ENCODE results near the gene TRNT1. TPM values are rescaled to one million over a fixed set of nuclear protein-coding genes. Genes with fewer than 3 reads are reported as not detected.

The TRNT1 gene
- total and polyA plus RNA-seq, 2 donors (not counting 1 experiment from before 2014, with no cell fraction given) = 14.9 to 27.7 TPM

- TF ChIP-seq, protein P1, sequence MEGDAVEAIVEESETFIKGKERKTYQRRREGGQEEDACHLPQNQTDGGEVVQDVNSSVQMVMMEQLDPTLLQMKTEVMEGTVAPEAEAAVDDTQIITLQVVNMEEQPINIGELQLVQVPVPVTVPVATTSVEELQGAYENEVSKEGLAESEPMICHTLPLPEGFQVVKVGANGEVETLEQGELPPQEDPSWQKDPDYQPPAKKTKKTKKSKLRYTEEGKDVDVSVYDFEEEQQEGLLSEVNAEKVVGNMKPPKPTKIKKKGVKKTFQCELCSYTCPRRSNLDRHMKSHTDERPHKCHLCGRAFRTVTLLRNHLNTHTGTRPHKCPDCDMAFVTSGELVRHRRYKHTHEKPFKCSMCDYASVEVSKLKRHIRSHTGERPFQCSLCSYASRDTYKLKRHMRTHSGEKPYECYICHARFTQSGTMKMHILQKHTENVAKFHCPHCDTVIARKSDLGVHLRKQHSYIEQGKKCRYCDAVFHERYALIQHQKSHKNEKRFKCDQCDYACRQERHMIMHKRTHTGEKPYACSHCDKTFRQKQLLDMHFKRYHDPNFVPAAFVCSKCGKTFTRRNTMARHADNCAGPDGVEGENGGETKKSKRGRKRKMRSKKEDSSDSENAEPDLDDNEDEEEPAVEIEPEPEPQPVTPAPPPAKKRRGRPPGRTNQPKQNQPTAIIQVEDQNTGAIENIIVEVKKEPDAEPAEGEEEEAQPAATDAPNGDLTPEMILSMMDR (conservative IDR thresholded peaks at IDR 0.05 in 1 of 2, IDR thresholded peaks at IDR 0.05 in 1 of 2; ENCODE audit: low read depth in 1 of 2, low read length in 2 of 2) = no peak
- Histone ChIP-seq H3K27me3 (ENCODE audit: control insufficient read depth, insufficient read depth, low read length) (no peaks in the 10 kb centered on the region), H3K4me3 (replicated peaks in 1 of 4; ENCODE audit: control extremely low read depth in 1 of 4, insufficient read depth in 1 of 4, low read depth in 3 of 4, low read length in 4 of 4) (no peak overlapping the region), H3K9ac (ENCODE audit: insufficient read depth, low read length) (no peak overlapping the region), H3K4me1 (ENCODE audit: control insufficient read depth, extremely low read depth, insufficient read depth, low read length) (no peaks in the 10 kb centered on the region), H2AFZ (ENCODE audit: low read length) (no peak overlapping the region), H3K79me2 (ENCODE audit: control insufficient read depth, insufficient read depth, low read length) (no peaks in the 10 kb centered on the region), H3K27ac (ENCODE audit: insufficient read depth, low read length) (no peak overlapping the region), H3K9me3 (ENCODE audit: control insufficient read depth, insufficient read depth, low read depth, low read length) (no peaks in the 10 kb centered on the region), H3K4me2 (ENCODE audit: extremely low read depth, insufficient read depth, low read length) (no peak overlapping the region), H3K36me3 (ENCODE audit: control insufficient read depth, insufficient read depth, low read length) (peaks cover 1% of the 10 kb centered on the region), H4K20me1 (ENCODE audit: control insufficient read depth, extremely low read depth, insufficient read depth, low read length) (no peaks in the 10 kb centered on the region)
- DNase-seq (ENCODE audit: low read depth in 2 of 2) = peak in 1 of 2 donors; percentile 79
These were observed 19.1 kb downstream of the TRNT1 start for GRCh38 chr3:3145831-3146230.

DNA sequence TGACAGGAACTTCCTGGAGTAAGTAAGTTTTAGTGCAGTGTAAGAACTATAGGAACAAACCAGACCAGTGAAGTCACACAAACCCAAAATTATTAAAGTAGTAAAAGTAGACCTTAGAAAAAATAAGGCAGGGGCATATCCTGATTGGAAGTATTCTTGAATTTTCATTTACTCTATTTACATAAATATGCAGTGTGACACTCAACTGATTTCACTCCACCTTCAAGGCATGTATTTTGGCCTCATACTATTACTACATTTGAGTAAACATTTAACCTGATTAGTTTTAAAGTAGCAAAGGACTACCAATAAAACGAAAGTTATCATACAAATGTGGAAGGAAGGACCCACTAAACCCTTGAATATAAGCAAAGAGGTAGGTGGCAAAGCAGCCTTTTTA lies 22.8 kb downstream of the TRNT1 start:
- Histone ChIP-seq H3K36me3 (ENCODE audit: control insufficient read depth, insufficient read depth, low read length) (peaks cover 2% of the 10 kb centered on the region), H3K4me3 (replicated peaks in 1 of 4; ENCODE audit: control extremely low read depth in 1 of 4, insufficient read depth in 1 of 4, low read depth in 3 of 4, low read length in 4 of 4) (no peak overlapping the region), H3K79me2 (ENCODE audit: control insufficient read depth, insufficient read depth, low read length) (no peaks in the 10 kb centered on the region)

DNA sequence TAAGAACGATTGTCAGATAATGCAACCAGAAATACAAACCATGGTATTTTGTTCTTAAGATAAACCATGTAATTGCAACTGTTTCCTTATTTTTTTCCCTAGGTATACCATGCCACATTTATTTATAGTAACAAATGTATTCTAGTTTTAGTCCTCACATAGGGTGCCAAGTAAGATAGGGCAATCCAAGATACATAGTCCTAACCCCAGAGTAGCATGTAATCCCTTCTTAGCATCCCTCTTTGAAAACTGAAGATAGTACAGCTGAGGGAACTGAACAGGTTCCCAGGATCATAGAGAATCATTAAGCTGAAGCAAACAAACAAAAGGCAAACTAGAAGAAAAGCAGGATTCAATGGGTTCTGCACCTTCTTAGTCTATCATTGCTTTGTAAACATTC lies 24.8 kb downstream of the TRNT1 start:
- Histone ChIP-seq H3K4me3 (replicated peaks in 1 of 4; ENCODE audit: control extremely low read depth in 1 of 4, insufficient read depth in 1 of 4, low read depth in 3 of 4, low read length in 4 of 4) (no peak overlapping the region), H3K9me3 (ENCODE audit: control insufficient read depth, insufficient read depth, low read depth, low read length) (no peaks in the 10 kb centered on the region), H3K27ac (ENCODE audit: insufficient read depth, low read length) (no peak overlapping the region), H3K79me2 (ENCODE audit: control insufficient read depth, insufficient read depth, low read length) (no peaks in the 10 kb centered on the region), H3K27me3 (ENCODE audit: control insufficient read depth, insufficient read depth, low read length) (no peaks in the 10 kb centered on the region), H3K9ac (ENCODE audit: insufficient read depth, low read length) (no peak overlapping the region), H3K36me3 (ENCODE audit: control insufficient read depth, insufficient read depth, low read length) (peaks cover 4% of the 10 kb centered on the region), H3K4me1 (ENCODE audit: control insufficient read depth, extremely low read depth, insufficient read depth, low read length) (no peaks in the 10 kb centered on the region), H3K4me2 (ENCODE audit: extremely low read depth, insufficient read depth, low read length) (no peak overlapping the region), H4K20me1 (ENCODE audit: control insufficient read depth, extremely low read depth, insufficient read depth, low read length) (no peaks in the 10 kb centered on the region), H2AFZ (ENCODE audit: low read length) (no peak overlapping the region)
- DNase-seq (ENCODE audit: low read depth in 2 of 2) = no peak
- TF ChIP-seq, protein P1 (conservative IDR thresholded peaks at IDR 0.05 in 1 of 2, IDR thresholded peaks at IDR 0.05 in 1 of 2; ENCODE audit: low read depth in 1 of 2, low read length in 2 of 2) = no peak
- TF ChIP-seq EZH2 (IDR thresholded peaks at IDR 0.05; ENCODE audit: low read length, missing control alignments) = no peak

More for the DNA sequence above, 22.8 kb downstream of the TRNT1 start:
- no peak for DNase-seq (ENCODE audit: low read depth in 2 of 2)
- H3K27me3 ChIP-seq (ENCODE audit: control insufficient read depth, insufficient read depth, low read length) = no peaks in the 10 kb centered on the region
- H3K9me3 ChIP-seq (ENCODE audit: control insufficient read depth, insufficient read depth, low read depth, low read length) = no peaks in the 10 kb centered on the region
- no peak overlapping the region for H3K4me2 ChIP-seq (ENCODE audit: extremely low read depth, insufficient read depth, low read length)
- H4K20me1 ChIP-seq (ENCODE audit: control insufficient read depth, extremely low read depth, insufficient read depth, low read length) = no peaks in the 10 kb centered on the region
- no peaks in the 10 kb centered on the region for H3K4me1 ChIP-seq (ENCODE audit: control insufficient read depth, extremely low read depth, insufficient read depth, low read length)
- no peak overlapping the region for H2AFZ ChIP-seq (ENCODE audit: low read length)
- no peak overlapping the region for H3K9ac ChIP-seq (ENCODE audit: insufficient read depth, low read length)
- TF ChIP-seq EZH2 (IDR thresholded peaks at IDR 0.05; ENCODE audit: low read length, missing control alignments) = no peak
- H3K27ac ChIP-seq (ENCODE audit: insufficient read depth, low read length) = no peak overlapping the region
